ENCODE measurements around the gene MYL9.

MYL9 gene

DNA sequence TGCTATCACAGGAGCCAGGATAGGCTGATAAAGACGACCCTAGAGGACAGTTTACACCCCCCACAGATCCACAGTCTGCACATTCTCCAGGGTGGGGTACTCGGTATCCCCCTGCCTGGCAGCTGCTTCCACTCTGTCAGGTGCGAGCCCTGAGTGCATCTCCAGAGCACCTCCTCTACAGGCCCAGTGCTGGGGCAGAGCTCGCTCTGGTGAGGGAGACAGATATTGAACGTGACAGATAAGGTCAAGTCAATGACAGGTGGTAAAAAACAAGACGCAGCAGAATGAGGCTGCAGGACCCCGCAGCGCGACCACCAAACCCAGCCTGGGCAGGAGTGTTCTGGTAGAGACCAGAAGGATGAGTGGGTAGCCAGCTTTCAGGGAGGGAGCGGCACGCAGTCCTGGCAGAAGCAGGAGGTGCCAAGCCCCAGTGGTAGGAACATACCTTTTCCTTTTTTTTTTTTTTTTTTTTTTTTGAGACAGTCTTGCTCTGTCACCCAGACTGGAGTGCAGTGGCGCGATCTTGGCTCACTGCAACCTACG, 12.4 kb upstream of the MYL9 start:
- Histone ChIP-seq H3K4me3 (ENCODE audit: severe bottlenecking) (no peak overlapping the region), H3K27me3 (ENCODE audit: insufficient read depth, poor library complexity, severe bottlenecking) (no peaks in the 10 kb centered on the region), H3K36me3 (ENCODE audit: low read depth) (peaks cover 38% of the 10 kb centered on the region), H3K4me1 (ENCODE audit: insufficient read depth, poor library complexity, severe bottlenecking) (no peaks in the 10 kb centered on the region), H3K27ac (ENCODE audit: poor library complexity, severe bottlenecking) (no peak overlapping the region), H3K9me3 (ENCODE audit: severe bottlenecking) (no peaks in the 10 kb centered on the region)
- ATAC-seq (ENCODE audit: low read depth) (no peak), DNase-seq (ENCODE audit: low spot score) (peak; percentile 65)
- TF ChIP-seq, protein P1, sequence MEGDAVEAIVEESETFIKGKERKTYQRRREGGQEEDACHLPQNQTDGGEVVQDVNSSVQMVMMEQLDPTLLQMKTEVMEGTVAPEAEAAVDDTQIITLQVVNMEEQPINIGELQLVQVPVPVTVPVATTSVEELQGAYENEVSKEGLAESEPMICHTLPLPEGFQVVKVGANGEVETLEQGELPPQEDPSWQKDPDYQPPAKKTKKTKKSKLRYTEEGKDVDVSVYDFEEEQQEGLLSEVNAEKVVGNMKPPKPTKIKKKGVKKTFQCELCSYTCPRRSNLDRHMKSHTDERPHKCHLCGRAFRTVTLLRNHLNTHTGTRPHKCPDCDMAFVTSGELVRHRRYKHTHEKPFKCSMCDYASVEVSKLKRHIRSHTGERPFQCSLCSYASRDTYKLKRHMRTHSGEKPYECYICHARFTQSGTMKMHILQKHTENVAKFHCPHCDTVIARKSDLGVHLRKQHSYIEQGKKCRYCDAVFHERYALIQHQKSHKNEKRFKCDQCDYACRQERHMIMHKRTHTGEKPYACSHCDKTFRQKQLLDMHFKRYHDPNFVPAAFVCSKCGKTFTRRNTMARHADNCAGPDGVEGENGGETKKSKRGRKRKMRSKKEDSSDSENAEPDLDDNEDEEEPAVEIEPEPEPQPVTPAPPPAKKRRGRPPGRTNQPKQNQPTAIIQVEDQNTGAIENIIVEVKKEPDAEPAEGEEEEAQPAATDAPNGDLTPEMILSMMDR (IDR thresholded peaks at IDR 0.05; ENCODE audit: poor library complexity, severe bottlenecking): no peak

DNA sequence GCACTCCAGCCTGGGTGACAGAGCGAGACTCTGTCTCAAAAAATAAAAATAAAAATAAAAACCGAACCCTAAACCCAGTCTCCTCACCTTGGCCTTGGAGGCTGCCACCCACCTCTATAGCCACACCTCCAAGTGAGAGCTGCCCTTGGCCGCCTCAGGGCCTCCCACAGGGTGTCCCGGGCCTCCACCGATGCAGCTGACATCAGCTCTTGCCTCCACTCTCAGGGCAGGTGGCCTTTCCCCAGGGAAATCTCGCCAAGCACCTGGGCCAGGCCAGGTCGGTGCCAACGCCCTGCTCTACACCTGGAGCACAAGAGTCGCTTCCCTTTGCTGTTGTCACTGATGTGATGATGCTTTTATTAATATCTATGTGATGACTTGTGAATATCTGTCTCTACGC, 8.9 kb upstream of the MYL9 start:
- no peaks in the 10 kb centered on the region for H3K4me1 ChIP-seq (ENCODE audit: insufficient read depth, poor library complexity, severe bottlenecking)
- H3K27ac ChIP-seq (ENCODE audit: poor library complexity, severe bottlenecking): no peak overlapping the region
- ATAC-seq (ENCODE audit: low read depth) (peak; percentile 7), DNase-seq (ENCODE audit: low spot score) (peak; percentile 86)
- TF ChIP-seq, protein P1 (IDR thresholded peaks at IDR 0.05; ENCODE audit: poor library complexity, severe bottlenecking): no peak
- H3K4me3 ChIP-seq (ENCODE audit: severe bottlenecking): no peak overlapping the region
- H3K9me3 ChIP-seq (ENCODE audit: severe bottlenecking): no peaks in the 10 kb centered on the region
- peaks cover 5% of the 10 kb centered on the region for H3K36me3 ChIP-seq (ENCODE audit: low read depth)
- H3K27me3 ChIP-seq (ENCODE audit: insufficient read depth, poor library complexity, severe bottlenecking): no peaks in the 10 kb centered on the region

DNA sequence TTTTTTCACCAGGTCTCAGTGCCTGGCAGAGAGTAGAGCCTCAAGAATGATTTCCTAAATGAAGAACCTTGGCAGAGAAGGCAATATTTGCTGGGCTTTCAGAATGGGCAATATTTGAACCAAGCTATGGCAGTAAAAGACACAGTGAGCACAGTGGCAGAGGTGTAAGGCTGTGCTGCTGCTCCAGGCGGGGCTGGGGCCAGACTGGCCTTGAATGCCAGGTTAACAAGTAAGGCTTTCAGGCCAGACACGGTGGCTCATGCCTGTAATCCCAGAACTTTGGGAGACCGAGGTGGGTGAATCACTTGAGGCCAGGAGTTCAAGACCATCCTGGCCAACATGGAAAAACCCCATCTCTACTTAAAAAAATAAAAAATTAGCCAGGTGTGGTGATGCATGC, 8.5 kb upstream of the MYL9 start:
- H3K27ac ChIP-seq (ENCODE audit: poor library complexity, severe bottlenecking): no peak overlapping the region
- DNase-seq (ENCODE audit: low spot score): peak; percentile 70
- peaks cover under 1% of the 10 kb centered on the region; the same call in 1 of the 2 replicates for H3K36me3 ChIP-seq (ENCODE audit: low read depth)
- no peak overlapping the region for H3K4me3 ChIP-seq (ENCODE audit: severe bottlenecking)
- no peaks in the 10 kb centered on the region for H3K4me1 ChIP-seq (ENCODE audit: insufficient read depth, poor library complexity, severe bottlenecking)
- TF ChIP-seq, protein P1 (IDR thresholded peaks at IDR 0.05; ENCODE audit: poor library complexity, severe bottlenecking): no peak
- peak; percentile 24 for ATAC-seq (ENCODE audit: low read depth)
- no peaks in the 10 kb centered on the region for H3K27me3 ChIP-seq (ENCODE audit: insufficient read depth, poor library complexity, severe bottlenecking)
- no peaks in the 10 kb centered on the region for H3K9me3 ChIP-seq (ENCODE audit: severe bottlenecking)

DNA sequence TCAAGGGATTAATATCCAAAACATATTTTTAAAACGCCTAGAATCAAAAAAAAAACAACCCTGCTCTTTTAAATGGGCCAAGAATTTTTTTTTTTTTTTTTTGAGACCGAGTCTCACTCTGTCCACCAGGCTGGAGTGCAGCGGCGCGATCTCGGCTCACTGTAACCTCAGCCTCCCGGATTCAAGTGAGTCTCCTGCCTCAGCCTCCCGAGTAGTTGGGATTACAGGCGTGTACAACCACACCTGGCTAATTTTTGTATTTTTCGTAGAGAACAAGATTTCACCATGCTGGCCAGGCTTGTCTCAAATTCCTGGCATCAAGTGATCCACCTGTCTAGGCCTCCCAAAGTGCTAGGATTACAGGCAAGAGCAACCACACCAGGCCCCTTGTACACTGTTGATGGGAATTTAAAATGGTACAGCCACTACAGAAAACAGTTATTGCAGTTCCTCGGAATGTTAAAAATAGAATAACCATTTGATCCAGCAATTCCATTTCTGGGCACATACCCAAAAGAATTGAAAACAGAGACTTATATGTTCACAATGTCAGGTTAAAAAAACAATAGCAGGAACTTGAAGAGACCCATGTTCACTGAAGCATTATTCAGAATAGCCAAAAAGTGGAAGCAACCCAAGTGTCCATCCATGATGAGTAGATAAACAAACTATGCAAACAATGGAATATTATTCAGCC, 3.1 kb upstream of the MYL9 start:
- Histone ChIP-seq H3K4me1 (ENCODE audit: insufficient read depth, poor library complexity, severe bottlenecking) (no peaks in the 10 kb centered on the region), H3K4me3 (ENCODE audit: severe bottlenecking) (no peak overlapping the region), H3K27me3 (ENCODE audit: insufficient read depth, poor library complexity, severe bottlenecking) (no peaks in the 10 kb centered on the region), H3K9me3 (ENCODE audit: severe bottlenecking) (no peaks in the 10 kb centered on the region), H3K36me3 (ENCODE audit: low read depth) (no peaks in the 10 kb centered on the region), H3K27ac (ENCODE audit: poor library complexity, severe bottlenecking) (no peak overlapping the region)
- DNase-seq (ENCODE audit: low spot score) (no peak), ATAC-seq (ENCODE audit: low read depth) (no peak)
- TF ChIP-seq, protein P1 (IDR thresholded peaks at IDR 0.05; ENCODE audit: poor library complexity, severe bottlenecking): no peak

All from RWPE2 (cell line).